Mucosa of descending colon (tissue), 3 donors: ENCODE measurements around the gene ST3GAL5. TPM values are rescaled to one million over a fixed set of nuclear protein-coding genes. Genes with fewer than 3 reads are reported as not detected.

Experiments used
- ATAC-seq: fragments of 200-7000 bp; cut with Tn5 transposase; one replicate; pipeline ENCODE4 v1.9.1; 2020; ENCODE audit warnings: mild to moderate bottlenecking, moderate library complexity
- DNase-seq, 3 donors: peaks; one replicate each; pipeline ENCODE4 v3.0.0-alpha.2; 2020
- H3K36me3 ChIP-seq: fragments of 200-600 bp; one replicate; pipeline ENCODE4 v1.8.0; 2021; ENCODE audit warnings: low read depth, mild to moderate bottlenecking
- H3K4me1 ChIP-seq: fragments of 200-600 bp; one replicate; pipeline ENCODE4 v1.8.0; 2021; ENCODE audit warnings: low read depth, mild to moderate bottlenecking
- H3K4me3 ChIP-seq: fragments of 200-600 bp; one replicate; pipeline ENCODE4 v1.8.0; 2021; ENCODE audit warnings: mild to moderate bottlenecking
- H3K9me3 ChIP-seq: fragments of 200-600 bp; one replicate; pipeline ENCODE4 v1.8.0; 2021; ENCODE audit warnings: mild to moderate bottlenecking
- CTCF ChIP-seq: fragments of 200-600 bp; IDR thresholded peaks from one replicate; pipeline ENCODE4 v1.8.0; 2022; ENCODE audit warnings: antibody characterized with exemption, mild to moderate bottlenecking
- intact Hi-C, 2 donors: fragments of 100-400 bp; cut with DNase I in 1 of 2; cut with micrococcal nuclease in 1 of 2; formaldehyde crosslinking; loops; one replicate each; pipeline versions ENCODE4 v1.11.0 to v1.11.1; 2022; cut with DNase I, micrococcal nuclease
- total RNA-seq, 3 donors: library from RNA; stranded (reverse); fragmentation: NEBNext Ultra II Directional in 2 of 3; extraction: Animal tissue kit (Norgen Biotek cat#: 25700) in 2 of 3; gene quantifications; one replicate each; pipeline versions ENCODE4 v1.2.1 to v1.2.4, GENCODE V29; 2021 to 2023
- donor health status: DM: no; HTN: no; CAD: no; lungs with moderate emphysema.
- donor health status: DM: no; HTN: no; CAD: no.
- donor health status: DM: no; HTN: yes; CAD: no.

The ST3GAL5 gene
- total RNA-seq, 3 donors from 2014 or later = 5.0 to 19.0 (median 5.4) TPM

GRCh38 chr2:85926931-85927661 is 38.3 kb upstream of the ST3GAL5 start:
- Histone ChIP-seq H3K4me3 (no peak overlapping the region), H3K36me3 (no peaks in the 10 kb centered on the region), H3K9me3 (no peaks in the 10 kb centered on the region), H3K4me1 (no peaks in the 10 kb centered on the region)
- DNase-seq (no peak), ATAC-seq (no peak)
- intact Hi-C loops = no loop called here
- no peak for TF ChIP-seq CTCF

- no peak for DNase-seq
- no peak for ATAC-seq
- intact Hi-C loops = no loop called here
- Histone ChIP-seq H3K4me3 (no peak overlapping the region), H3K9me3 (no peaks in the 10 kb centered on the region), H3K36me3 (no peaks in the 10 kb centered on the region), H3K4me1 (no peaks in the 10 kb centered on the region)
- TF ChIP-seq CTCF = no peak
These were observed 37.7 kb upstream of the ST3GAL5 start for GRCh38 chr2:85926526-85926925.

GRCh38 chr2:85925216-85925671 is 36.5 kb upstream of the ST3GAL5 start:
- no peak overlapping the region for H3K4me3 ChIP-seq
- intact Hi-C loops = no loop called here
- no peaks in the 10 kb centered on the region for H3K4me1 ChIP-seq
- no peaks in the 10 kb centered on the region for H3K9me3 ChIP-seq
- TF ChIP-seq CTCF = no peak
- ATAC-seq (no peak), DNase-seq (no peak)
- no peaks in the 10 kb centered on the region for H3K36me3 ChIP-seq

- no peaks in the 10 kb centered on the region for H3K9me3 ChIP-seq
- no peaks in the 10 kb centered on the region for H3K4me1 ChIP-seq
- TF ChIP-seq CTCF = no peak
- peak; percentile 64 for ATAC-seq
- DNase-seq = peak in 1 of 3 donors; percentile 27
- intact Hi-C loops = no loop called here
- H3K4me3 ChIP-seq = no peak overlapping the region
- H3K36me3 ChIP-seq = no peaks in the 10 kb centered on the region
These were observed 35.7 kb upstream of the ST3GAL5 start for GRCh38 chr2:85924522-85924921.

- no peaks in the 10 kb centered on the region for H3K36me3 ChIP-seq
- intact Hi-C loops = no loop called here
These were observed 33.4 kb upstream of the ST3GAL5 start for GRCh38 chr2:85922199-85922598.

More at GRCh38 chr2:85922199-85922598, 33.4 kb upstream of the ST3GAL5 start:
- Histone ChIP-seq H3K9me3 (no peaks in the 10 kb centered on the region), H3K4me1 (no peaks in the 10 kb centered on the region), H3K4me3 (no peak overlapping the region)
- no peak for TF ChIP-seq CTCF
- DNase-seq (no peak), ATAC-seq (no peak)
